ENCODE data around the gene MRPS5.

DNA sequence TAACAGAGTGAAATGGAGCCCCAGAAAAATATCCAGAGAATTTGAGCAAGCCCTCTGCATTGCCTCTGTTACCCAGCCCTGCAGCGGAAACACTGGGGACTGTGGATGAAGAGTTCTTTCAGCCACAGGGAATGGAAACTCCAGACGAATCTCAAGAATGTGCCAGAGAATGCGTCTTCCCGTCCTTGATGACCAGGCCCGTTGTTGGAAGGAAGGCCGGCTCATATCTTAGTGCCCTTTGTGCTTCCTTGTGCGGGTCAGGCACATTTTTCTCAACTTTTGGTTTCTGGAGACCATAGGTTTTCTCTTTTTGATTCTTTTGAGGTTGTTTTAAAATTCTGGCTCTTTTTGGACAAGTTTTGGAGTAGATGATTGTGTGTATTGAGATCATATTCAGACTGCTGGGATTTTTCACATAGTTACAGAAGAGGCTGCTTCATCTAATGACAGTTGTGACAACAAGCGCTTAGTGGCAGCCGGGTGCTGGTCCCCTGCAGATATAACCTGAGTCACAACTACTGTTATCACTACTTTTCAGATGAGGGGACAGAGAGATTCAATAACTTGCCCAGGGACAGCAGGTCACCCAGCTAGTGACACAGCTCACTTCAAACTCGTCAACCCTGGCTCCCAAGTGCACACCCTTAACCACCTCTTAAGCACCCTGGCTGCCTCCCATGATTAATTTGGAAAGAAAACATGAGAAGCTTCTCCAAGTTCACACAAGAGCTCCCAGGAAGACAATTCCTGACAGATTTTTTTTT lies 80.4 kb downstream of the MRPS5 start:
- TF ChIP-seq, protein P1, sequence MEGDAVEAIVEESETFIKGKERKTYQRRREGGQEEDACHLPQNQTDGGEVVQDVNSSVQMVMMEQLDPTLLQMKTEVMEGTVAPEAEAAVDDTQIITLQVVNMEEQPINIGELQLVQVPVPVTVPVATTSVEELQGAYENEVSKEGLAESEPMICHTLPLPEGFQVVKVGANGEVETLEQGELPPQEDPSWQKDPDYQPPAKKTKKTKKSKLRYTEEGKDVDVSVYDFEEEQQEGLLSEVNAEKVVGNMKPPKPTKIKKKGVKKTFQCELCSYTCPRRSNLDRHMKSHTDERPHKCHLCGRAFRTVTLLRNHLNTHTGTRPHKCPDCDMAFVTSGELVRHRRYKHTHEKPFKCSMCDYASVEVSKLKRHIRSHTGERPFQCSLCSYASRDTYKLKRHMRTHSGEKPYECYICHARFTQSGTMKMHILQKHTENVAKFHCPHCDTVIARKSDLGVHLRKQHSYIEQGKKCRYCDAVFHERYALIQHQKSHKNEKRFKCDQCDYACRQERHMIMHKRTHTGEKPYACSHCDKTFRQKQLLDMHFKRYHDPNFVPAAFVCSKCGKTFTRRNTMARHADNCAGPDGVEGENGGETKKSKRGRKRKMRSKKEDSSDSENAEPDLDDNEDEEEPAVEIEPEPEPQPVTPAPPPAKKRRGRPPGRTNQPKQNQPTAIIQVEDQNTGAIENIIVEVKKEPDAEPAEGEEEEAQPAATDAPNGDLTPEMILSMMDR (conservative IDR thresholded peaks at IDR 0.05) = no peak
- TF ChIP-seq ZFX (IDR thresholded peaks at IDR 0.05) = no peak

All from C4-2B (cell line).